ENCODE results near the gene CMTM5.

The CMTM5 gene

GRCh38 chr14:23358042-23358441 is 18.8 kb upstream of the CMTM5 start:
- DNase-seq (ENCODE audit: low spot score), result peak; percentile 58

GRCh38 chr14:23358553-23359166 is 18.2 kb upstream of the CMTM5 start:
- DNase-seq (ENCODE audit: low spot score), result peak; percentile 46

- DNase-seq (ENCODE audit: low spot score), result no peak
Observed at GRCh38 chr14:23359167-23359626, 17.6 kb upstream of the CMTM5 start.

GRCh38 chr14:23359722-23360447 is 17.0 kb upstream of the CMTM5 start:
- peak; percentile 42 for DNase-seq (ENCODE audit: low spot score)

- peak; percentile 59 for DNase-seq (ENCODE audit: low spot score)
Observed at GRCh38 chr14:23360496-23360895, 16.4 kb upstream of the CMTM5 start.

GRCh38 chr14:23361320-23361719 is 15.5 kb upstream of the CMTM5 start:
- DNase-seq (ENCODE audit: low spot score), result peak; percentile 37

- DNase-seq (ENCODE audit: low spot score), result peak; percentile 4
Observed at GRCh38 chr14:23361763-23362162, 15.1 kb upstream of the CMTM5 start.

- DNase-seq (ENCODE audit: low spot score), result peak; percentile 14
Observed at GRCh38 chr14:23362200-23362599, 14.6 kb upstream of the CMTM5 start.

- DNase-seq (ENCODE audit: low spot score), result no peak
Observed at GRCh38 chr14:23364164-23365035, 12.4 kb upstream of the CMTM5 start.

- DNase-seq (ENCODE audit: low spot score), result peak; percentile 83
Observed at GRCh38 chr14:23365036-23365731, 11.7 kb upstream of the CMTM5 start, which contains the start of gene EFS. TSS of gene EFS (minus strand) at chr14:23365172. CDS start at chr14:23365025, 147 bp downstream.

GRCh38 chr14:23365732-23366425 is 11.0 kb upstream of the CMTM5 start:
- DNase-seq (ENCODE audit: low spot score), result peak; percentile 88

GRCh38 chr14:23366426-23366921 is 10.4 kb upstream of the CMTM5 start:
- peak; percentile 89 for DNase-seq (ENCODE audit: low spot score)

- DNase-seq (ENCODE audit: low spot score), result no peak
Observed at GRCh38 chr14:23370221-23370620, 6.6 kb upstream of the CMTM5 start.

GRCh38 chr14:23371865-23372264 is 5.0 kb upstream of the CMTM5 start:
- no peak for DNase-seq (ENCODE audit: low spot score)

- no peak for DNase-seq (ENCODE audit: low spot score)
Observed at GRCh38 chr14:23372509-23372908, 4.3 kb upstream of the CMTM5 start, which contains the start of gene IL25. TSS of gene IL25 (plus strand) at chr14:23372809.

- DNase-seq (ENCODE audit: low spot score), result no peak
Observed at GRCh38 chr14:23373041-23373440, 3.8 kb upstream of the CMTM5 start.

GRCh38 chr14:23375527-23376251 is 1.2 kb upstream of the CMTM5 start:
- DNase-seq (ENCODE audit: low spot score), result no peak

GRCh38 chr14:23377198-23377550 is 328 bp downstream of the CMTM5 start:
- no peak for DNase-seq (ENCODE audit: low spot score)

GRCh38 chr14:23377573-23378563 is 1.0 kb downstream of the CMTM5 start:
- no peak for DNase-seq (ENCODE audit: low spot score)
